Activated naive CD4-positive, alpha-beta T cell (primary cell): Measurements from ENCODE around the gene ADAT2.

Experiments used
- DNase-seq, 4 experiments: peaks; one replicate each; lab custom pipeline; 2025; lab: John Stamatoyannopoulos, UW

Gene ADAT2

GRCh38 chr6:143397227-143398222, 53.0 kb downstream of the ADAT2 start:
- no peak for DNase-seq

- DNase-seq, result no peak
Observed at GRCh38 chr6:143396497-143397226, 53.8 kb downstream of the ADAT2 start.

- no peak for DNase-seq
Observed at GRCh38 chr6:143395699-143396098, 54.8 kb downstream of the ADAT2 start.

DNA sequence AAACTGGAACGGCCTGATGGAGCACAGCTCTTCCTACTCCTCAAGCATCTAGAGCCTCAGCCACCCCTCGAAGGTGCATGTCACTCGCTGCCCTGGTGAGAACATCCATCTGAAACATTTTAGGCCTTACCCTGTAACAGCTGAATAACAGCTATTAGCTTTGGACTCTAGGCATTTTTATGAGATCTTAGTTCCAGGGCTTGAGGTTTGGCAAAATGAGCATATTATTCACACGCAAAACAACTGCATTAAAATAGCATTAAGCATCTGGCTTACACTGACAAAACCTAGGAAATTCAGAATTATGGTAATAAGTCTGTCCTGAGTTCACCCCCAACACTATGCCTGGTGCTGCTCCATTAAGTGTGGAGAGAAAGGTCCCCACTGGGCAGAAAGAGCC, 56.1 kb downstream of the ADAT2 start:
- DNase-seq, result no peak

DNA sequence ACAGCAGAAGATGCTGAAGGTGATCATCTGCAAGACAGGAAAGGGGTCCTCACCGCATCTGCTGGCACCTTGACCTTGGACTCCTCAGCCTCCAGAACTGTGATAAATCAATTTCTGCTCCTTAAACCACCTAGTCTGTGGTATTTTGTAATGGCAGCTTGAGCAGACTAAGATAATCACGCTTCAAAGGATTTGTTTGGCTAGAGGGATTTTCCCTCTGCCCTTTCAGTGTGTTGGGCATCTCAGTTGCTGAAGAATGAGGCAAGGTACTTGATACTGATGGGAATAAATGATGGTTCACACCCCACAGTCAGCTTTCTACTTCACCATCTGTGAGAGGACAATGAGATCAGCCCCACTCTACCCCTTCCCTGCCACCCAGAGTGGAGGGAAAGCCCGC, 60.2 kb downstream of the ADAT2 start:
- no peak for DNase-seq

DNA sequence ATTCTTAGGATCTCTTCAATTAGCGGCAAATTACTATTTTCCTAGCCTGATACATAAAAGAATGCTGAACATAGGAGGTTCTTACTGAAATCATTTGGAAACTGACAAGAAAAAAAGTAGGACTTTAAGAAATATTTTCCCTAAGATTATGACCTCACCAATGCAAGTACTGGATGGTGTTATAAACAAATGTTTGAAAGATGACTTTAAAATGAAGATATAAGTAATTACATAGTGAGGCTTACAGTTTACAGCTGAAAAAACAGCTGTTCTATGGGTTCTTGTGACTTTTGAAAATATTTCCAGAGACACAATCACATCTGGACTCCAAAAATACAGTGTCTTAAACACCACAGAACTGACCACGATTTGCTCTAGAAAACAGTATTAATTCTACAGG, 64.9 kb downstream of the ADAT2 start:
- DNase-seq, result no peak

DNA sequence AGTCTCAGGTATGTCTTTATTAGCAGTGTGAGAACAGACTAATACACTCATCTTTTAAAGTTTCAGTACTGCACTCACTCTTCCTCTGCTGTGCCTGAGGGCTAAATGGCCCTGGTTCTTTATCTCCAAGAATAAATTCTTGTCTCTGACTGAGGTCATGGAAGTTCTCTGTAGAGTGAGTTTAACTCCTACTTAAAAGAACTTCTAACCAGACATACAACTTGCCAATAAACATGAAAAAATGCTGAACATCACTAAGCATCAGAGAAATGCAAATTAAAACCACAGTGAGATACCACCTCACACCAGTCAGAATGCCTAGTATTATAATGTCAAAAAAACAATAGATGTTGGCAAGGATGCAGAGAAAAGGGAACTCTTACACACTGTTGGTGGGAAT, 73.6 kb downstream of the ADAT2 start:
- no peak for DNase-seq

- no peak for DNase-seq
Observed at GRCh38 chr6:143376375-143376774, 74.1 kb downstream of the ADAT2 start.

DNA sequence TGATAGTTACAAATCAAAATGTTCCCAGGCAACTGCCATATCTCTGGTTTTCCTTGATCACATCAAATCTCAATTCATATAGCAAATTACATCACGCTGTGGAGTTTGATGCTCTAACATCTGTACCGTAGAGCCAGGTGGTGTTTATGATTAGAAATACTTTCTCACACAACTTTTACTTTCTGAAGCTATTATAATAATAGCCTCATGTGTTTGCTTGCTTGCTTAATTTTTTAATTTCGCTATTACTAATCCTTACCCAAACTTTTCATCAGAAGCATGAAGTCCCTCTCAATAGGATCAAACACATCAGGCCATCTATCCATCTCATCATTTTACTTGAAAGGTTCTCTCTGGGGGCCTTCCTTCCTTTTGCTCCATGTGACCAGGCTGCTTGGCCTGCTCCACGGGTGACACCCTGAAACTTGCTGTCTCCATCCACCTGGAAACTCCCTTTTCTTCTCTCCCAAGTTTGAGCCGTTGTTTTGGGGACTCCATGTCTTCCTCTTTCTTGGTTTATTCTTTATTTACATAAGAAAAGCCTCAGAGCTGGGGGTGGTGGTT, 75.4 kb downstream of the ADAT2 start:
- DNase-seq, result no peak

DNA sequence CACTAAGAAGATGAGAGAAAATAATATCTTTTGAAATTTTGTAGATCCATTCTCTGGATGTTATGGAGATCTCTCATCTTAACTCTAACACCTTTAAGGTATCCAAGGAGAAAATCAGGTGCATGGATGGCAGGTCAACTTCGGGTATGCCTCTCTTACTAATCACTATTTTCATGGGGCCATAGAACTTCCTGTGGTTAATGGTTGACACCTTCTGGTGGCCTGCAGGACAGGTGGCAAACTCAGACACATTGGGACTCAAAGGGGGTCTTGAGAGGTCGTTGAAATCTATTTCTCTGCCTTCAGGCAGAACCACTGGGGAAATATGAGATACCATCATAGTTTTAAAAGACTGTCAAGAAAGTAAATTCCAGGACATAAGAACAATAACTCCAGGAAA, 76.5 kb downstream of the ADAT2 start:
- no peak for DNase-seq
